Activated naive CD4-positive, alpha-beta T cell treated with anti-CD3 and anti-CD28 coated beads, Interleukin-2, amount 50 U/mL, for 24 hours (primary cell): ENCODE measurements around the gene SFI1.
"Not testable (repeated sequence)": the region's sequence is repeated elsewhere in the genome, so short reads cannot be mapped to it uniquely, and the experiment has no call there.

Experiments
- H3K27ac Mint-ChIP-seq: one replicate; pipeline ENCODE4 v1.8.0; 2021; ENCODE audit warnings: mild to moderate bottlenecking, mixed read lengths
- H3K27me3 Mint-ChIP-seq: one replicate; pipeline ENCODE4 v1.8.0; 2021; ENCODE audit warnings: mixed read lengths
- H3K36me3 Mint-ChIP-seq: one replicate; pipeline ENCODE4 v1.8.0; 2021; ENCODE audit warnings: mixed read lengths
- H3K4me1 Mint-ChIP-seq: one replicate; pipeline ENCODE4 v1.8.0; 2021; ENCODE audit warnings: mixed read lengths
- H3K4me3 Mint-ChIP-seq: one replicate; pipeline ENCODE4 v1.8.0; 2021; ENCODE audit warnings: mild to moderate bottlenecking, mixed read lengths
- H3K9me3 Mint-ChIP-seq: one replicate; pipeline ENCODE4 v1.8.0; 2021; ENCODE audit warnings: mixed read lengths

SFI1 gene

DNA sequence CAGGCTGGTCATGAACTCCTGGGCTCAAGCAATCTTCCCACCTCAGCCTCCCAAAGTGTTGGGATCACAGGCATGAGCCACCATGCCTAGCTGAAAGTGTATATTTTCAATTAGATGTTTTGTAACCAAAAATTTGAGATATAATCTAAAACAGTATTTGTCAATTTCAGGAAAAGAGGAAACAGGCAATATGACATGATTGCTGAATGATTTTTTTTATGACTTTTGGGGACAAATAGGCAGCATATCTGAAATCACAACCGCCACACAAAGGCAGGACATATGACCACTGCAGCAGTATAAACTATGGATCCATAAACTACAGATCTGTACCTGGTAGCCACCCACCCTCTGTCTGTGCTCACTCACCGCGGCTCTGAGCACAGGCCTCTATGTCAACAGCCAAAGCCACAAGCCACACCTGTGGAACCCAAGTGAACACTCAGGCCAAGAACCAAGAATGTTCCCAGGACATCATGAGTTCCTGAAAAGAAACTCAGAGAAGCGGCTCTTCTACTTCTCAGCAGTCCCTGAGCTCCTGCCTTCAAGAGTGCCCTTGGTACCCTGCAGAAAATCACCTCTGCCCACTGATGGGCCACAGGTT, 143.2 kb downstream of the SFI1 start:
- Mint-ChIP-seq H3K36me3 (peaks cover 6% of the 10 kb centered on the region), H3K4me3 (no peak overlapping the region), H3K9me3 (no peaks in the 10 kb centered on the region), H3K4me1 (peaks cover 41% of the 10 kb centered on the region), H3K27ac (peak overlapping the region; percentile 30), H3K27me3 (no peaks in the 10 kb centered on the region)

DNA sequence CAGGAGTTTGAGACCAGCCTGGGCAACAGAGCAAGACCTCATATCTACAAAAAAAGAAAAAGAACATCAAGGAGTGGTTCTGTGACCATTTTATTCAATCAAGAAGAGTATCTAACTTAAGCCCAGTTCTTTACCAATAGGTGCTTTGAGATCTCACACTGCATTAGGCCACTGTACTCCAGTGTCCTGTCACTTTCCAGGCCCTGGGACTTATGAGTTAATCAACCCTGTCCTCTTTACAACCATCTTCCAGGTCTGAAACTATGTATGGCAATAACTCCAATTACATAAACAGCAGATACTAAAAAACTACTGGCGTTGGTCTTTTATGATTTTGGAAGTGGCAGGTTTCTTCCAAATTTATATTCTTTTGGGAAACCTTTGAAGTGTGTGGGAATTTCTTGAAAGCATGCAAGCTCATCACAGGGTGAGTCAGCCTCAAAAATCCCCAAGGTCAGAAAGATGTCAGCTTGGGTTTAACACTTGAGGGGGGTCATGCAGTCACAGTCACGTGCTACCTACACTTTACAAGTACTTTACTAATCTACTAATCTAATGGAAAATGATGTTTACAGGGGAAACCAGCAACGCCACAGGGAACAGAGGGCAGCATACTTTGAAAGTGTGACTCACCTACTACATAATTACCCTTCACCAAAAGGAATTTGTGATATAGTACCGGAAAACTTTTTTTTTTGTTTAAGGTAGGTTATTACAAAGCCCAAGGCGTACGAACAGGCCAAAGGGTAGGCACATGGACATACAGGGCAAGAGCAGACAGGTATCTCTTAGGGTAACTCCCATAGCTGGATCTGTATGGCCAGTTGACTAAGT, 150.1 kb downstream of the SFI1 start:
- H3K27ac Mint-ChIP-seq = peak overlapping the region; percentile 93

DNA sequence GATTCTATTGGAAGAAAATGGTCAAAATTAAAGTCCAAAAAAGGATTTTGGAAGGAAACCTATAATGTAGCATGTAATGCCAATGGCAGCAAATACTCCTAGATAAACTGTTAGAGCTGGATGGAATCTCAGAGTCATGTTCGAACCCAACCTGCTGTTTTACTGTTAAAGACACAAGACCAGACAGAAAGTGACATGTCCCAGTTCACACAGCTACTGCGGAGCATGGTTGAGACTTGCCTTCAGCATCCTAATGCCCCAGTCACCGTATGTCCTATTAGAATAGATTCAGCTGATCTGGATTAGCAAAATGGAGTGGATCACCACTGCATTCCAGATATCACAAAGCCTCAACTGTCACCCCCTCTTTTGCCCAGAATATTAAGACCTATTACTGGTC, 150.7 kb downstream of the SFI1 start:
- Mint-ChIP-seq H3K4me3 (peak overlapping the region; percentile 57), H3K27me3 (no peaks in the 10 kb centered on the region), H3K27ac (peak overlapping the region; percentile 93), H3K9me3 (no peaks in the 10 kb centered on the region), H3K36me3 (peaks cover 9% of the 10 kb centered on the region), H3K4me1 (peaks cover 29% of the 10 kb centered on the region)

More for the DNA sequence above, 150.1 kb downstream of the SFI1 start:
- Mint-ChIP-seq H3K27me3 (no peaks in the 10 kb centered on the region), H3K36me3 (peaks cover 9% of the 10 kb centered on the region), H3K9me3 (no peaks in the 10 kb centered on the region), H3K4me3 (peak overlapping the region; percentile 57), H3K4me1 (peaks cover 30% of the 10 kb centered on the region)

DNA sequence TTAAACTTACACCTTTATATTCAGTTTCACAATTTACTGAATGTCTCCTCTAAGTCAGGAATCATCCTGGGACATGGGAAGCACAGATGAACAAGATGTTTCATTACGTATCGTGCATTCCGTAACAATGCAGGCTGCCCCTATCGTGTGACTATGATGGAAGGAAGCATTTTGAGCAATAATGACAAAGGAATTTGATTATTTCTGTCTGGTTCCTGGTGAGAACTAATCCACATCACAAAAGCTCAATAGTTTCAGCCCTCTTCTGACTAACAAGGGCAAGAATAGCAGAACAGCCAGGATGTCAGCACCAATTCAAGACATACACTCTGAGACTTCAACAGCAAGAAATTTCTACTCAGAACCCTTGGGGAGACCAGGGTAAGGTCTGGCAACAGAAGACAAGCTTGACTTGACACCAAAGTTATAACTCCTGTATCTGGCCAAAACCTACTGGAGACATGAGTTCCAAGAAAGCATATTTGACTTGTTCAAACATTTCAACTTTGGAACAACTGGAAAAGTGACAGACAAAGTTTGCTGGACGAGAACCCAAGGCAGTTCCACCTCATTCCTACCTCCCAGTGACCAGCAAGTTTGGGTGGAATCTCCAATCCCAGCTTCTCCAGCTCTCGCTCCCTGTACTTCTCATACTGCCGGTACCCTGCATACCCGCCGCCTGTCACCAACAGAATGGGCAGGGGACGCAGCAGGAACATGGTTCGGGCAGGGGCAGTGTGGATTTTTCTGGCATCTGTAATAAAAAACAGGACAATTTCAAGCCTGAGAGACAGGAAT, 151.4 kb downstream of the SFI1 start:
- no peaks in the 10 kb centered on the region for H3K27me3 Mint-ChIP-seq
- H3K36me3 Mint-ChIP-seq = peaks cover 9% of the 10 kb centered on the region
- H3K9me3 Mint-ChIP-seq = no peaks in the 10 kb centered on the region
- H3K27ac Mint-ChIP-seq = no peak overlapping the region
- no peak overlapping the region for H3K4me3 Mint-ChIP-seq
- H3K4me1 Mint-ChIP-seq = peaks cover 29% of the 10 kb centered on the region

DNA sequence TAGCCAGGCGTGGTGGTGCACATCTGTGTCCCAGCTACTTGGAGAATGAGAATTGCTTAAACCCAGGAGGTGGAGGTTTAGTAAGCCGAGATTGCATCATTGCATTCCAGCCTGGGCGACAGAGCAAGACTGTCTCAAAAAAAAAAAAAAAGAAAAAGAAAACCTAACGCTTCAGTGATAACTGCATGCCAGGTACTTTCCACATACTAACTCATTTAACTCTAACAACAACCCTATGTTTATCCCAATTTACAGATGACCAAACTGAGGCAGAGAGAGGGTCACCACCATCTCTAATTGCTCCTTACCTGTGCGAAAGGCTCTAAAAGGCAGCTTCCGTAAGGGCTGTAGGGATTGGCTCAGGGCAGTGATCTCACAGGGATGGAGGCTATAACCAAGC, 154.1 kb downstream of the SFI1 start:
- Mint-ChIP-seq H3K4me1 (peaks cover 33% of the 10 kb centered on the region), H3K9me3 (no peaks in the 10 kb centered on the region), H3K4me3 (no peak overlapping the region), H3K27ac (no peak overlapping the region), H3K27me3 (no peaks in the 10 kb centered on the region), H3K36me3 (peaks cover 9% of the 10 kb centered on the region)

DNA sequence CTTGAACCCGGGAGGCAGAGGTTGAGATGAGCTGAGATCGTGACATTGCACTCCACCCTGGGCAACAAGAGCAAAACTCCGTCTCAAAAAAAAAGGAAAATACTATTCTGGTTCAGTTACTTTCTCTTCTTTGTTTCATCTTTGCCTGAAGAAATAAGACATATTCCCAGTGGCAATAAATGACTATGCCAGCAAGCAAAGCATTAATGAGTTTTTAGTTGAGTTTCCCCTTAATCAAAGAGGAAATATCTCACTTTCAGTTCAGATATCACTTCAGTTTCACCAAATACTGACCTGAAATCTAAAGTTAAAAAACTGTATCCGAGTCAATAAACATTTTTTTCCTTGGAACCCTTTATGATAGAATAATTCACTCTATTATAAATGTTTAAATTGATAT, 155.3 kb downstream of the SFI1 start:
- no peaks in the 10 kb centered on the region for H3K9me3 Mint-ChIP-seq
- H3K4me3 Mint-ChIP-seq = no peak overlapping the region
- no peaks in the 10 kb centered on the region for H3K27me3 Mint-ChIP-seq
- peaks cover 9% of the 10 kb centered on the region for H3K36me3 Mint-ChIP-seq
- H3K27ac Mint-ChIP-seq = peak overlapping the region; percentile 47
- peaks cover 27% of the 10 kb centered on the region for H3K4me1 Mint-ChIP-seq

DNA sequence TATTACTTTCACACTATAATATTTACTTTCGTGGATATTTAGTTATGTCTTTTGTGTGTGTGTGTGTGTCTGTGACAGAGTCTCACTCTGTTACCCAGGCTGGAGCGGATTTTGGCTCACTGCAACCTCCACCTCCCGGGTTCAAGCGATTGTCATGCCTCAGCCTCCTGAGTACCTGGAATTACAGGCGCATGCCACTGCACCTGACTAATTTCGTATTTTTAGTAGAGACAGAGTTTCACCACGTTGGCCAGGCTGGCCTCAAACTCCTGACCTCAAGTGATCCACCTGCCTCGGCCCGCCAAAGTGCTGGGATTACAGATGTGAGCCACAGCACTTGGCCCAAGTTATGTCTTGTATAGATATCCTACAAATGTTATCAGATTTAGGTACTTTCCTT, 155.8 kb downstream of the SFI1 start:
- peaks cover 24% of the 10 kb centered on the region for H3K4me1 Mint-ChIP-seq
- H3K27me3 Mint-ChIP-seq = no peaks in the 10 kb centered on the region
- H3K36me3 Mint-ChIP-seq = peaks cover 6% of the 10 kb centered on the region
- H3K9me3 Mint-ChIP-seq = no peaks in the 10 kb centered on the region
- H3K4me3 Mint-ChIP-seq = no peak overlapping the region
- H3K27ac Mint-ChIP-seq = no peak overlapping the region

DNA sequence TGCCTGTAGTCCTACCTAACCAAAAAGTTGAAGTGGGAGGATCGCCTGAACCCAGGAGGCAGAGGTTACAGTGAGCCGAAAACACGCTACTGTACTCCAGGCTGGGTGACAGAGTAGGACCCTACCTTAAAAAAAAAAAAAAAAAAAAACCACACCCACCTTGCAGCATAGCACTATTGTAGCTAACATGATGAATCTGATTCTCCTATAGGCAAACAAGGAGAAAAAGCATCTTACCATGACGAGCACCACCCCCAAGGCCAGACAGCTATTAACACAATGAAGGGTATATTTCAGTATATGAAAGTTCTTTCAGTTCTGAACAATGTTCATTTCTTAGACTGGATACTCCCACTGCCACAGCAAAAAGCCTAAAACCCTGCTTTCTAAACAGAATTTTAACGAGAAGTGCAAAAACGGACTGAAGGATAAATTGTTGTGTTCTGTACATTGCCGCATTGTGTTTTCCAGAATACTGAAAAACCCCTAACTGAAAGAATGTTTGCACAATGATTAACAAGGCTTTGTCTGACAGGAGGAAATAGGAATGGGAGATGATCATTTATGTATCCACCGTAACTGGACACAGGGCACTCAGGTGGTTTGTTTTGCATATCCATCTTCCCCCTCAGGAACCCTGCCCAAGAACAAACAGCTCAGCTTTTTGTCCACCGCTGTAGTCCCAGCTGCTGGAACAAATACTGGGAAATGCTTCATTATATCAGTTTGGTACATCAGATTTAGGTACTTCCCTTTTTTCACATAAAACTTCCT, 156.8 kb downstream of the SFI1 start:
- Mint-ChIP-seq H3K36me3 (peaks cover 8% of the 10 kb centered on the region), H3K4me1 (peaks cover 23% of the 10 kb centered on the region), H3K27ac (no peak overlapping the region), H3K4me3 (no peak overlapping the region), H3K9me3 (no peaks in the 10 kb centered on the region), H3K27me3 (no peaks in the 10 kb centered on the region)

DNA sequence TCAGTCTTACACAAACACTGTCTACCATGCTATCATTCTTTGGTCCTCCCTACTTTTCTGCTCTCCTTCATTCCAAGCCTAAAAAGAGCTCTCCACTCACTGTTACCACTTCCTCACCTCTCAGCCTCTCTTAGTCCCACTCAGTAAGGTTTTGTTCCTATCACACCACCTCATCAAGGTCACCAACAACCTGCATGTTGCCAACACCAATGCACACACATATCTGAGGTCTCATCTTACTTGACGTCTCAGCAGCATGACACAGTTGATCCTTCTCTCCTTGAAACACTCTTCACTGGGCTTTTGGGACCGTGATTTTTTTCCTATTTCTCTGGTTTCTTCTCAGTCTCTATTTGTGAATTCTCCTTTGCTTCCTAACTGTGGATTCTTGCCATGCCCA, 157.6 kb downstream of the SFI1 start:
- Mint-ChIP-seq H3K27ac (peak overlapping the region; percentile 18), H3K9me3 (no peaks in the 10 kb centered on the region), H3K27me3 (no peaks in the 10 kb centered on the region), H3K4me3 (no peak overlapping the region), H3K36me3 (peaks cover 5% of the 10 kb centered on the region), H3K4me1 (peaks cover 27% of the 10 kb centered on the region)

DNA sequence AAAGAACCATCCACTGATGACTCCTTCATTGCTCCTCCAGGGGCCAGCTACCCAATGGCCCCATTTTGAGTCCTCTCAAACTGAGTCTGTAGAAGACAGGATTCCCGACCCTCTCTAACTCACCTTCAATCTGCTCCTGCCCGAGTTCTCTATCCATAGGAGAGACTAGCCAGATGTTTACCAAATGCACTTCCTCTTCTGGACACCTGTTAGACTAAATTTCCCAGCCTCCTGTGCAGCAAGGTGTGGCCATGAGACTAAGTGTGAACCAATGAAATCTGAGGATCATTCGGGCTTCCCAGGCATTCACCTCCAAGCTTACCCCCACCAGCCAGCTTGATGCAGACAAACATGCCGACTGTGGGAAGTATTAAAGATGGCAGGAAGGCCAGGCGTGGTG, 158.1 kb downstream of the SFI1 start:
- no peak overlapping the region for H3K4me3 Mint-ChIP-seq
- H3K27ac Mint-ChIP-seq = peak overlapping the region; percentile 36
- peaks cover 32% of the 10 kb centered on the region for H3K4me1 Mint-ChIP-seq
- H3K36me3 Mint-ChIP-seq = peaks cover 2% of the 10 kb centered on the region
- H3K27me3 Mint-ChIP-seq = no peaks in the 10 kb centered on the region
- no peaks in the 10 kb centered on the region for H3K9me3 Mint-ChIP-seq

DNA sequence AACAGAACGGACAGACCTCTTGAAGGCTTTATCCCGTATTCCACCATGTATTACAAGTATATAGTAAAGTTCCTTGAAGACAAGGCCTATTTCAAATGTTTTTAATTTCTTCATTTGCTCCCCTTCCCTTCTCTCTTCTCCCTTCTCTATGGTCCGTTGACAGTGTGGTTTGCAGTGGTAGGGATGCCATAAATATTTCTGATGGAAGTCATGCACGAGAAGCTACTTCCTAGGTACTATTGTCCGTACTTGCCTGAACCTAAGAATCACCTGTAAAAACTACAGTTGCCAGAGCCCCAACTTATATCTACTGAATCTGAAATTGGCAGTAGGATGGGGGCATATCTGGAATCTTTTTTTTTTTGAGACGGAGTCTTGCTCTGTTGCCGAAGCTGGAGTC, 162.9 kb downstream of the SFI1 start:
- peaks cover 5% of the 10 kb centered on the region for H3K36me3 Mint-ChIP-seq
- H3K27ac Mint-ChIP-seq = no peak overlapping the region
- no peak overlapping the region for H3K4me3 Mint-ChIP-seq
- H3K27me3 Mint-ChIP-seq = no peaks in the 10 kb centered on the region
- H3K9me3 Mint-ChIP-seq = no peaks in the 10 kb centered on the region
- H3K4me1 Mint-ChIP-seq = peaks cover 50% of the 10 kb centered on the region

DNA sequence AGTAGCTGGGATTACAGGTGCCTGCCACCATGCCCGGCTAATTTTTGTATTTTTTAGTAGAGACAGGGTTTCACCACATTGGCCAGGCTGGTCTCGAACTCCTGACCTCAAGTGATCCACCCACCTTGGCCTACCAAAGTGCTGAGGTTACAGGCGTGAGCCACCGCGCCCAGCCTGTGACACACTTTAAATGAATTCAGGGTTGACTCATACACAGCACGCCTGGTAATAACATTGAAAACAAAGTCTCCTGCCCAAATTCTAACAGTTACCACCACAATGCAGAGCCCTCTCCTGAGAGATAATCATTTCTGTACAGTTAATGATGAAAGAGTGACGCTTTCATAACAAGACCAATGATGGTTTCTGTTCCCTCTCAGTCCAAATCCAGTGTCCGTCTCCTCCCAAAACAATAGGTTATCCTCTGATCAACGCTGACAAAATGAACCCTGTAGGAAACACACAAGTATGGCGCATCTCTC, 164.6 kb downstream of the SFI1 start:
- H3K4me3 Mint-ChIP-seq = peak overlapping the region; percentile 94
- H3K36me3 Mint-ChIP-seq, H3K27me3 Mint-ChIP-seq, H3K9me3 Mint-ChIP-seq: not testable (repeated sequence)
- H3K4me1 Mint-ChIP-seq = peaks cover 51% of the 10 kb centered on the region
- peak overlapping the region; percentile 96 for H3K27ac Mint-ChIP-seq

DNA sequence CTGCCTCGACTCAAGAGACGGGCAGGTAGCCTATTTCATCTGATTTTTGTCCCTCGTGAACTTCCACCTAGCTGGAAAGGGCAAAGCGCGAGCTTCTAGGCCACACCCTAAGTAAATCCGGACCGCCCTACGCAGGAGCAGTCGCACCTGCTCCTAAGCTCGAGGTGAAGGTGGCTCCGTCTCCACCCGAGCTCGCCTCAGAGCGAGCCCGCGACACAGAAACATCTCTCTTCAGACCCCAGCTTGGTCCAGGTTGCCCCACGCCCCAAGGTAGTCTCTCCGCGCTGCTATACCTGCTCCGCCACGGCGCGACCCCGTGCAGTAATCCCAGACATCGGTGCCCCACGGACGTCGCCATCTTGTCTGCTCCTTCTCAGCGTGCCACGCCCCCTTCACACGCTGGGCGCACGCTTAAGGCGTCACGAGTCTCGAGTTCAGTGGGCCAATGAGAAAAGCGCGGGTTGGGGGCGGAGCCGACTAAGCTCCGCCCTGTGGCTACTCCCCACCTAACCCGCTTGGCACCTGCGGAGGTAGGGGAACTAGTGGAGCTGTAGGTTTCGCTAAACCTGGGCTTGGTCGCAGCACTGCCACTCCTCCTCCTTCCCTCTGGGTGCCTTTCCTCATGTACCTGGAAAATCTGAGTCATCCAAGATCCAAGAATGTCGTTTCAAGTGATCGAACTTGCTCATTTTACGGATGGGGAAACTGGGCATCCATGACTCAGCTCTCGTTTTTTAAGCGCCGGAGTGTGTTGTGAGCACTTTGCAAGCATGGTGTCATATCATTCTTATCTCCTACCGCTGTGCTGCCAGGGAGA, 165.7 kb downstream of the SFI1 start, which contains the start of gene PISD:
TSS of gene PISD (minus strand) at position 365 of the 817 bp plus-strand sequence. CDS start at position 358, 7 bp downstream.
- H3K36me3 Mint-ChIP-seq = peaks cover 5% of the 10 kb centered on the region
- peaks cover 47% of the 10 kb centered on the region for H3K4me1 Mint-ChIP-seq
- H3K4me3 Mint-ChIP-seq = peak within 1 kb of the TSS; percentile 94
- peak within 1 kb of the TSS; percentile 96 for H3K27ac Mint-ChIP-seq
- no peaks in the 10 kb centered on the region for H3K27me3 Mint-ChIP-seq
- no peaks in the 10 kb centered on the region for H3K9me3 Mint-ChIP-seq

DNA sequence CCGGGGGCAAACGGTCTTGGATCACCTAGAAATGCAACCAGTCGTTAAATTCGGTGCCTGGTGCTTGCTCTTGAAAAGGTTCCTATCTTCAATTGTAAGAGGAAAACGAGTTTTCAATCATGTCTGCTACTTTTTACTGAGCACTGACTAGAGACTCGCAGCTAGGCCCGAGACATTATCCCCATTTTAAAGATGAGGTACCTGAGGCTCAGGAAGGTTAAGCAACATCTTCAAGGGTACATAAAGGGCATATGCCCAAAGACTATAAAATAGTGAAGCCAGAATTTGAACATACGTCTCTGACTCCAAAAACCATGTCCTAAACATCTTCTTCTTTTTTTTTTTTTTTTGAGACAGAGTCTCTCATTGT, 166.3 kb downstream of the SFI1 start:
- no peaks in the 10 kb centered on the region for H3K27me3 Mint-ChIP-seq
- H3K4me1 Mint-ChIP-seq = peaks cover 46% of the 10 kb centered on the region
- H3K27ac Mint-ChIP-seq = peak overlapping the region; percentile 96
- no peaks in the 10 kb centered on the region for H3K9me3 Mint-ChIP-seq
- peak overlapping the region; percentile 94 for H3K4me3 Mint-ChIP-seq
- peaks cover 5% of the 10 kb centered on the region for H3K36me3 Mint-ChIP-seq
